HCEC 1CT (cell line): ENCODE measurements around the gene AFG1L.
A peak's percentile ranks its signal among the peaks of the same experiment; 100 is the strongest.
"Not testable (repeated sequence)": the region's sequence is repeated elsewhere in the genome, so short reads cannot be mapped to it uniquely, and the experiment has no call there.

Experiments used
- DNase-seq: peaks from one replicate; pipeline ENCODE4 v3.0.0-alpha.2; 2017

The AFG1L gene

GRCh38 chr6:108560463-108561308 lies 265.8 kb downstream of the AFG1L start, which contains the start of gene FOXO3:
Gene FOXO3, plus strand, starts transcription at chr6:108560917. Its CDS starts 292 bp downstream, at chr6:108561209.
- DNase-seq, result peak; percentile 87

DNA sequence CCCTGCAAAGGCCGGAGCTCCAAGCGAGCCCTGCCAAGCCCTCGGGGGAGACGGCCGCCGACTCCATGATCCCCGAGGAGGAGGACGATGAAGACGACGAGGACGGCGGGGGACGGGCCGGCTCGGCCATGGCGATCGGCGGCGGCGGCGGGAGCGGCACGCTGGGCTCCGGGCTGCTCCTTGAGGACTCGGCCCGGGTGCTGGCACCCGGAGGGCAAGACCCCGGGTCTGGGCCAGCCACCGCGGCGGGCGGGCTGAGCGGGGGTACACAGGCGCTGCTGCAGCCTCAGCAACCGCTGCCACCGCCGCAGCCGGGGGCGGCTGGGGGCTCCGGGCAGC lies 266.4 kb downstream of the AFG1L start:
- DNase-seq, result not testable (repeated sequence)

DNA sequence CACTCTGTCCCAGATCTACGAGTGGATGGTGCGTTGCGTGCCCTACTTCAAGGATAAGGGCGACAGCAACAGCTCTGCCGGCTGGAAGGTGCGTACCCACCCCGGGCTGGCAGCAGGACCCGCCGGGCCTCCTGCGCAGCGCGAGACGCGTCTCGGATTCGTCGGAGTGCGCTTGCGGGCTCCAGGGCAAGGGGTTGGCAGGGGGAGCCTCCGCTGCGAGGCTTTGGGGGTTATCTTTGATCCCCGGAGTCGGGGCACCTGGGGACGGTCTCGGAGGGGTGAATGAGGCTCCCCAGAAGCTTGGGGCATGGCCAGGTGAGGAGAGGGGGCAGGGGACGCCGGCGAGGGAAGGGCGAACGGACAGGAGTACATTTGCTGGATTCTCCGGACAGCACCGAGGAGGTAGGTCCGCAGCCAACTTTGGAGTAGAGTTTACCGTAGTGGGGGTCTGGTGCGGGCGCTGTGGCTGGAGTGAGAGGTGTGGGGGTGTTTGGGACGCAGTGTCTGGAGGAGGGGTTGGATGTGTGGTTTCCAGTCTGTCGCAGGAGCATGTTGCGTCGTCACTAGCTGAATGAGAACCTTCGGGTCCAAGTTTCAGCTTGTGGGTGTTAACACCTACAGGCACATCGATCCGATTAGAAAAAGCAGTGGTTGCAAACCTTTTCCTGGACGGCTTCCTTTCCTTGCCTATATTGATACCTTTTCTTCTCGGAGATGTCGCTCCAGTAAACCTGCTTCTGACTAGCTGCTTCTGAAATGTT lies 267.1 kb downstream of the AFG1L start:
- DNase-seq, result peak; percentile 14

DNA sequence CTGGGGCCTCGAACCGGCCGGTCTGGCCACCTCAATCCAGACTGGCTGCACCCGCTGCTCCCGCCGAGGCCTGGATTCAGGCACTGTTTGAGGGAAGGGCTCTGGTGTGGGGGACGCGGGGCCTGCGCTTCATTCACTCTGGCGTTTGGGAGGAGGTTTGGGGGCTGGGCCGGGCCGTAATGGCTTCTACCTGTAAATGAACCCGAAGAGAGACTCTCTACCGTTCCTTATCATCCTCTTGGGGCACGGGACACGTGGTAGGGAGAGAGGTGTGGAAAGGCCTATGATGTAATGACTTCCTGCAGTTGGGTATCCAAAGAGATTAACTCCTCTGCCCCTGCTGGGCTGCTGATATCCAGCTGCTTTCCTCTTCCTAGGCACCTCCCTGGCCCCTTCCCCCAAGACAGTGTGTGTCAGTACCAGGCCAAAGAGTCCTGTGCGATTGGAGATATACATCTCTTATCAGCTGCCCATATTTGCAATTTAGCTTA lies 267.7 kb downstream of the AFG1L start:
- DNase-seq, result peak; percentile 83

DNA sequence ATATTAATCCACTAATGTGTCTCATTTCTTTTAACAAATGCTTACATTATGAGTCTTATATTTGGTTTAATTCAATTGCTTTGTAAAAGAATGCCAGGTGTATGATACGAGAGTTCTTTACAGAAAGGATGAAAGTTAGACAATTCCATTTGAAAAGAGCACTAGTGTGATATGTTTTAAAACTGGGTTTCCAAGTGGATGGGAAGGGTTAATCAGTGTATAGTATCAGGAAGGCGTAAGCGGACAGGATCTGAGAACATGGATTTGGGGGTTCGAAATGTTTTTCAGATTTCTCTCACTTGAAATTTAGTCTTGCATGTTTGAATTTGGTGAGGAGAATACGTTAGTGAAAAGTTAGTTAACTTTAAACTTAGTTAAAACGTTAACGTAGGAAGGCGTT lies 268.4 kb downstream of the AFG1L start:
- no peak for DNase-seq

- DNase-seq, result peak; percentile 98
Observed at GRCh38 chr6:108564178-108564577, 269.3 kb downstream of the AFG1L start.

DNA sequence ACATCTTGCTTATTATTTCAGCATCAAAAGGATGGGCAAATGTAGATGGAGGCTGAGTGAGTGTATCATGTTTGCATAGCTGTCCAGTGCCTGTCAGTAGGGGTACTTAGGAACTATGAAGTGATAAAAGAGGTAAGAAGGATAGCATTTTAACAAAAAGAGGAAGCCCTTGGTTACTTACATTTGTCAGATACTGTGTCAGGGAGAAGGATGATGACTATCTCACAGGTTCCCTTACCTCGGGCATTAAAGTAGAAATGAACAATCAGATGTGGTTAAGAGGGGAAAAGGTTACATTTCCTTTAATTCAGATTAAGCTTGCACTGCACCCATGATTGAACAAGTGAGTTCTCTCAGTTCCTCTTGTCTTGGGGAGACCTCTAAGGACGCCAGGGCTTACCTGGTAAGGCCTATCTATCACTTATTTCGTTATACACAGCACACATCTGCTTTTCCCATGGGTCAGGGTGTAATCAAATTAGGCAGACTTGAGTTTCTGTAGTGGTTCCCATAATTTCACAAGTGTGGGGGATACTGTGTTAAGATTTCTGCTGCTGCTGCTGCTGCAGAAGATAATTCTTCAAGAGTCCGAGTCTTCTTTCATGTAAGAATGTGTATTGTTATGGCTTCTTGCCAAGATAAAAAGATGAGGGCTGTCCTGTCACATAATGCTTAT lies 270.4 kb downstream of the AFG1L start:
- DNase-seq, result peak; percentile 16

GRCh38 chr6:108565893-108566292 lies 271.0 kb downstream of the AFG1L start:
- peak; percentile 96 for DNase-seq

- DNase-seq, result no peak
Observed at GRCh38 chr6:108566406-108566805, 271.6 kb downstream of the AFG1L start.

DNA sequence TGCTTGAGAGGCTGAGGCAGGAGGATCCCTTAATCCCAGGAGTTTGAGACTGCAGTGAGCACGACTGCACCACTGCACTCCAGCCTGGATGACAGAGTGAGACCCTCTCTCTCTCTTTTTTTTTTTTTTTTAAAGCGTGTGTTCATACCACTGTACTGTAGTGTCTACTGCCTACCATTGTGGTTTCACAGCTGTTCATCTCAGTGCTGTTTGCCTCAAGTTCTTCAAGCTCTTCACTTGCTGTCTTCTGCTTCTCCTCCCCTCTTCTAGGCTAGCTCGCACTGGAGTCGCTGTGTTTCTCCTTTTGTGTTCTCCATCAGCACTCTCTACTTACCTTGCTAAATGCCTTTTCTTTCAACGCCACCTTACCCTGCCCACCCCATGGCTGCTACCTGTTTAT lies 273.2 kb downstream of the AFG1L start:
- DNase-seq, result no peak

DNA sequence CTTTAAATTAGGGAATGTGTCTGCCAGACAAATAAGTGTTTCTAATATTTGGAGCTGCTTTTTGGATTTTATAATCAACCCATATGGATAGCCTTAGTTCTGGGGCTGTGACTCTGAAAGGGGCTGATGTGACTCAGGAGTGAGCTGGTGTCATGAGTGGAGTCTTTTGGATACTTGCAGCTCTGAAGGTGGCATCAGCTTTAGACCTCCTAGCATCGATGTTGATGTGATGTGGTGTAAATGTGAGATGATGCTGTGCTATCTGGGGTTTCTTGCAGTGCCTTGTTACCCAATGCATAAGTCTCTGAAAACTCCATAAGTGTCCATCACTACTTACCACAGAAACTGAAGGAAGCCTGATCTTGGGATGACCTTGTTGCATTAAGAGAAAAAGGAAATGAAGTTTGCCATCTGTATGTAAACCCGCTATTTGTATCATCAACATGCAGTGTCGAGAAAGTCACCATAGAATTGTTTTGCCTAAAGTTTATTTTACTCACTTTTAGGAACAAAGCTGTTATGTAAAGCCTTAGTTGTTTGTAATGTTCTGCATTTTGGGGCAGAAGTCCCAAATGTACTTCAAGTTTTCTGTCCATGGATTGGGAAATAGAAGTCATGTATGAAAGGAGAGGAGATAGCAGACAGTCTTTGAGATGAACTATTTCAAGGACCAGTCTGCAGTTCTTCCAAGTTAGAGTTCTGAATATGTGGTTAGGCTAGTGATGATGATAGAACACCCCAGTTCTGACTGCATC lies 273.9 kb downstream of the AFG1L start:
- DNase-seq, result no peak

DNA sequence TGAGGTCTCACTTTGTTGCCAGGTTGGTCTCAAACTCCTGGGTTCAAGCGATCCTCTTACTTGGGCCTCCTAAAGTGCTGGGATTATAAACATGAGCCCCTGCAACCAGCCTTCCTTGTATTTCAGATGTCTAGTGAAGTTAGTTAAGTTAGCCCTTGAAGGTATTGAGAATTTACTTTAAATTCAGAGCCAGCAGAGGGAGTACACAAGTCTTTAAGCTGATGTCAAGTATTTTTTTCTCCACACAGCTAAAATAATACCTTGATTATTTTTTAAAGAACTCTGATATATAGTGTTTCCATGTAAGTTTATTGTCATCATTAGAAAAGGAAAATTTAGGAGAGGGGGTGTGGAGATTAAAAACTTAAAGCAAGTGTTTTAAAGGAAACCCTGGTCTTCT lies 275.7 kb downstream of the AFG1L start:
- DNase-seq, result no peak

DNA sequence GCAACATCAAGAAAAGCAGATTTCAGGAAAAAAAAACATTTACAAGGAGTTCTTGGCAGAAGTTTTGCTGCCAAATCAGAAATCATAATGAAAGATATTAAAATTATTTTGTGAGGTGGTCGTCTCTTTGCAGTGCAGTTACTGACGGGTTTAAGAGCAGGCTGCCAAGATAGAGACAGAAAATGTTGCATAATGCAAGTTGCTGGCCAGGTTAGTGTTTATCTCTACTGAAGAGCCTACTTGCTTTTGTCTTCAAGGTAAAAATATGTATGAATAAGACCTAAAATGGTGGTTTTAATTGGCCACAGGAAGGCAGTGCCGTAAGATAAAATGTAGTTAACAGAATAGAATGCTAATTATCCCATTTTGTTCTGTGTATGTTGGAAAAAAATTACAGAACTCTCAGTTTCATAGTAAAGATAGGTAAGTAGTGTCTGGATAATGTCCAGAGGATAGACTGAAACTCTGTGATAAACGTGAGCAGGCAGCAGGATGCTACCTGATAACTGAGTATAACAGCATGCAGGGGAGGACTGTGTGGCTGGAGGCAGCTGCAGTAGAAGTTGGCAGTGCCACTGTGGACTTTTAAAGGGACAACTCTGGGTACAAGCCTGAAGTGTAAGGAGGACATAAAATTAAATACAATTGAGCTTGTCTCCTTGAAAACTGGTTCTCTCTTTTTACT lies 279.7 kb downstream of the AFG1L start:
- no peak for DNase-seq
